GM12878 (cell line): Measurements from ENCODE around the gene FAM167B. TPM values are rescaled to one million over a fixed set of nuclear protein-coding genes. Genes with fewer than 3 reads are reported as not detected.

Source experiments
- ATAC-seq: fragments of 200-7000 bp; cut with Tn5 transposase; 3 replicates; pipeline ENCODE4 v1.9.1; 2020; ENCODE audit warnings: mild to moderate bottlenecking, moderate library complexity
- BruUV-seq: library from RNA; stranded (reverse); fragments of 400-500 nt; replicated peaks from 2 replicates; lab custom pipeline; 2021; lab: Mats Ljungman, UMichigan
- CTCF ChIA-PET: fragments of 300-600 bp; sonication (Branson Sonifier 250); formaldehyde crosslinking; extraction: SDS; loops from one replicate; lab custom pipeline; 2021; ENCODE audit warnings: inconsistent platforms; lab: Yijun Ruan, JAX
- POLR2A ChIA-PET: fragments of 350-600 bp; formaldehyde crosslinking; extraction: SDS; loops from one replicate; lab custom pipeline; 2021; ENCODE audit warnings: inconsistent platforms; lab: Charles Lee
- RAD21 ChIA-PET: fragments of 300-600 bp; sonication (Branson Sonifier 250); formaldehyde crosslinking; loops from one replicate; lab custom pipeline; 2023; ENCODE audit warnings: antibody characterized with exemption; ENCODE audit not compliant: unreplicated experiment; lab: Charles Lee
- SMC1A ChIA-PET: fragments of 300-600 bp; sonication (Branson Sonifier 250); formaldehyde crosslinking; loops from one replicate; lab custom pipeline; 2023; ENCODE audit not compliant: unreplicated experiment, uncharacterized antibody; lab: Charles Lee
- DNase-seq: peaks from one replicate; pipeline ENCODE4 v3.0.0-alpha.2; 2011; ENCODE audit warnings: low read depth, low spot score
- FAIRE-seq: peaks from 3 replicates; lab custom pipeline; 2011; peaks lifted over from hg19 to GRCh38; lab: Jason Lieb, UNC
- H2AFZ ChIP-seq: 2 replicates; pipeline ENCODE4 v1.6.0; 2011; ENCODE audit warnings: low read depth, low read length, control low read depth; ENCODE audit not compliant: control insufficient read depth
- H3K27ac ChIP-seq: 2 replicates; pipeline ENCODE4 v1.5.1; 2011; ENCODE audit warnings: control low read depth; ENCODE audit not compliant: control insufficient read depth, insufficient read depth
- H3K27me3 ChIP-seq, 2 experiments: replicated peaks in 1 of 2; 2 replicates each; pipeline versions ENCODE4 v1.6.0 to v1.6.1; 2011; ENCODE audit warnings: low read length in 1 of 2; ENCODE audit not compliant: control insufficient read depth in 2 of 2, insufficient read depth in 2 of 2
- H3K36me3 ChIP-seq, 2 experiments: 2 replicates each; pipeline ENCODE4 v1.5.1; 2011; ENCODE audit warnings: low read length in 1 of 2; ENCODE audit not compliant: control insufficient read depth in 2 of 2, insufficient read depth in 2 of 2
- H3K4me1 ChIP-seq: 2 replicates; pipeline ENCODE4 v1.6.1; 2011; ENCODE audit warnings: mild to moderate bottlenecking, low read length, moderate library complexity, mixed read lengths; ENCODE audit not compliant: control insufficient read depth, insufficient read depth
- H3K4me2 ChIP-seq: 2 replicates; pipeline ENCODE4 v1.6.0; 2011; ENCODE audit warnings: control low read depth; ENCODE audit not compliant: control insufficient read depth, insufficient read depth
- H3K4me3 ChIP-seq: fragments of 200-600 bp; sonication (generic); 2 replicates; pipeline ENCODE4 v1.5.1; 2016
- H3K79me2 ChIP-seq: 2 replicates; pipeline ENCODE4 v1.6.0; 2011; ENCODE audit warnings: low read length; ENCODE audit not compliant: control insufficient read depth, insufficient read depth
- H3K9ac ChIP-seq: 2 replicates; pipeline ENCODE4 v1.8.0; 2011; ENCODE audit warnings: low read length, control low read depth, mixed read lengths; ENCODE audit not compliant: control insufficient read depth, insufficient read depth
- H3K9me3 ChIP-seq: replicated peaks from 3 replicates; pipeline ENCODE4 v1.5.1; 2011; ENCODE audit warnings: mild to moderate bottlenecking, low read length; ENCODE audit not compliant: control insufficient read depth, insufficient read depth
- H4K20me1 ChIP-seq: 2 replicates; pipeline ENCODE4 v1.6.0; 2011; ENCODE audit not compliant: control insufficient read depth, insufficient read depth
- CHD1 ChIP-seq: IDR thresholded peaks from 2 replicates; pipeline ENCODE4 v1.6.1; 2012; ENCODE audit warnings: low read depth, low read length, improper control_type of control experiment
- DPF2 ChIP-seq: fragments of 450-650 bp; IDR thresholded peaks from 2 replicates; pipeline ENCODE4 v1.6.1; 2017; ENCODE audit warnings: mild to moderate bottlenecking
- GABPA ChIP-seq: IDR thresholded peaks from 2 replicates; pipeline ENCODE4 v1.6.1; 2014; ENCODE audit warnings: antibody characterized with exemption, low read depth, mild to moderate bottlenecking, inconsistent platforms
- HDAC2 ChIP-seq: fragments of 200-600 bp; sonication (generic); IDR thresholded peaks from 2 replicates; pipeline ENCODE4 v1.6.1; 2017
- HDAC6 ChIP-seq: fragments of 200-600 bp; sonication (generic); IDR thresholded peaks from one replicate; pipeline ENCODE4 v1.8.0; 2017; ENCODE audit warnings: antibody characterized with exemption; ENCODE audit not compliant: unreplicated experiment
- HDGF ChIP-seq: fragments of 450-650 bp; IDR thresholded peaks from 2 replicates; pipeline ENCODE4 v1.6.1; 2016; ENCODE audit warnings: antibody characterized with exemption
- KLF5 ChIP-seq: fragments of 450-650 bp; IDR thresholded peaks from 2 replicates; pipeline ENCODE4 v1.6.1; 2014; ENCODE audit warnings: mild to moderate bottlenecking; ENCODE audit not compliant: partially characterized antibody
- NFIC ChIP-seq: IDR thresholded peaks from 2 replicates; pipeline ENCODE4 v1.6.1; 2012; ENCODE audit warnings: low read depth, mild to moderate bottlenecking, inconsistent platforms, low read length, moderate library complexity
- PAX8 ChIP-seq: fragments of 450-650 bp; IDR thresholded peaks from 2 replicates; pipeline ENCODE4 v1.6.1; 2017; ENCODE audit warnings: mild to moderate bottlenecking, moderate library complexity
- POLR2A ChIP-seq: IDR thresholded peaks from 2 replicates; pipeline ENCODE4 v1.6.1; 2011; ENCODE audit warnings: low read depth, mild to moderate bottlenecking, low read length
- RAD51 ChIP-seq: fragments of 450-650 bp; IDR thresholded peaks from 2 replicates; pipeline ENCODE4 v1.6.1; 2016; ENCODE audit warnings: moderate library complexity, mild to moderate bottlenecking, inconsistent platforms
- RUNX3 ChIP-seq: IDR thresholded peaks from 2 replicates; pipeline ENCODE4 v1.6.1; 2012; ENCODE audit warnings: low read length, inconsistent platforms
- SMAD1 ChIP-seq: fragments of 450-650 bp; IDR thresholded peaks from 2 replicates; pipeline ENCODE4 v1.6.1; 2018; ENCODE audit warnings: mild to moderate bottlenecking, low read depth; ENCODE audit not compliant: partially characterized antibody
- STAT3 ChIP-seq: IDR thresholded peaks from 2 replicates; pipeline ENCODE4 v1.6.1; 2011; ENCODE audit warnings: low read depth, low read length, improper control_type of control experiment
- TARDBP ChIP-seq: IDR thresholded peaks from 2 replicates; pipeline ENCODE4 v1.6.1; 2016; ENCODE audit warnings: borderline replicate concordance
- TBL1XR1 ChIP-seq: IDR thresholded peaks from 2 replicates; pipeline ENCODE4 v1.6.1; 2012; ENCODE audit warnings: low read depth, low read length, improper control_type of control experiment
- USF1 ChIP-seq: IDR thresholded peaks from 2 replicates; pipeline ENCODE4 v1.6.1; 2011; ENCODE audit warnings: borderline replicate concordance, low read depth, mild to moderate bottlenecking, moderate library complexity, mixed read lengths, low read length; ENCODE audit not compliant: insufficient read depth; ENCODE audit errors: extremely low read length
- YBX1 ChIP-seq: fragments of 450-650 bp; IDR thresholded peaks from 2 replicates; pipeline ENCODE4 v1.6.1; 2016; ENCODE audit warnings: antibody characterized with exemption
- ZBED1 ChIP-seq: IDR thresholded peaks from 2 replicates; pipeline ENCODE4 v1.6.1; 2016; ENCODE audit warnings: borderline replicate concordance
- ZBTB11 ChIP-seq: fragments of 450-650 bp; formaldehyde crosslinking; IDR thresholded peaks from 2 replicates; pipeline ENCODE4 v1.5.0; 2022; ENCODE audit warnings: mild to moderate bottlenecking, missing genetic modification characterization
- WGBS: methylation state at CpG from one replicate; pipeline ENCODE4 v1.1.6; 2016; ENCODE audit warnings: low lambda C conversion rate; ENCODE audit not compliant: insufficient replicate concordance, insufficient coverage; ENCODE audit errors: missing lambda C conversion rate; 5-methylcytosine and 5-hydroxymethylcytosine counted together
- in situ Hi-C: fragments of 300-500 bp; cut with MboI; formaldehyde crosslinking; loops from 9 replicates; pipeline ENCODE4 v1.14.3; 2018; ENCODE audit warnings: mixed read lengths
- intact Hi-C: fragments of 100-400 bp; cut with micrococcal nuclease; formaldehyde crosslinking; loops from one replicate; pipeline ENCODE4 v1.14.2; 2022; ENCODE audit not compliant: unreplicated experiment
- polyA plus RNA-seq, 11 experiments: library from polyadenylated mRNA; depleted of rRNA in 4 of 11; unstranded in 6 of 11; stranded (reverse) in 5 of 11; fragments of >200 nt; fragmentation: Nextera tagmentation in 4 of 11; fragmentation: Illumina TruSeq in 1 of 11; extraction: Ambion mirVana in 4 of 11; extraction: Trizol in 1 of 11; gene quantifications; 1 replicate in 1 of 11; 2 replicates in 10 of 11; pipeline versions ENCODE4 v1.2.1 to v1.2.3, GENCODE V29; 2011 to 2016; ENCODE audit warnings: inconsistent platforms in 2 of 11, missing spikeins in 2 of 11, low read depth in 1 of 11
- total RNA-seq, 4 experiments: library from RNA; depleted of rRNA in 3 of 4; stranded (reverse); fragments of >200 nt in 3 of 4; fragmentation: Illumina TruSeq in 1 of 4; extraction: Trizol in 1 of 4; gene quantifications; 2 replicates each; pipeline versions ENCODE4 v1.2.1 to v1.2.3, GENCODE V29; 2013 to 2021

The FAM167B gene
- total and polyA plus RNA-seq, 10 of the 15 experiments (the other 5 are each of a cell fraction or from before 2014, with no cell fraction given), result 0.07 to 1.2 (median 0.36) TPM; not detected in 2

DNA sequence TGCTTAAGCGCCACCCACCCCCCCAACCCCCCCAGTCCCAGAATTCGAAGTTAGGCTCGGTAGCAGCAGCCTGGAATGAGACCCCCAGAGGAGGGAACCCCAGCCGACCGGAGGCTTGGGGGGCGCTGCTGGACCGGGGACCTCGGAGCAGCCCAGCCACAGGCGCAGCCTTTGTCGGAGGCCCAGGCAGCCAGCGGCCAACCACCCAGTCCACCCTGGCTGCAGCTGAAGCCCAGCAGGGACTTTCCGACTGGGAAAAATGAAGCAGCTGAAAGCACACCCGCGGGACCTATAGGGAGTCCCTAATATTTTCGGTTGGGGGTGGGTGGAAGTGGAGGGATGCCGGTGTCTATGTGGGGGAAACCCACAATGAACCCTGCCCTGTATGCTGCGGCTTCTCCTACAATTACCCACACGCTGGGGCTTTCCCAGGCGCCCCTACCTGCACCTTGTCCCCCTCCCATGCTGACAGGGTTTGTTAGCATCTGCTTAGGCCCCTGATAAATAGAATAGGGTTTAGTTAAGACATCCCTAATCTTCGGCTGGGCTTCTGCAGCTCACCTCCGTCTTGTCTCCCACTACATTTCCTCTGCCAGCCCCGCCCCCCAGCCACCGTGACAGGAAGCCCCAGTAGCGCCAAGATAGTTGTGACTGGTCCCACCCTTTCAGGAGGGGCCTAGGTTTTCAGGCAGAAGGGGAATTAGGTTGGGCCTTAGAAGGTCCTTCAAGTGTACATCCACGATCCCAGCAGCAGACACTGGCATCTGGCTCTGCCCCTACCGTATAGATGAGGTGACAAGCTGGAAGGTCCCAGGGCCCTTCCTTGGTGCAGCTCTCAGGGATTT lies 45.8 kb upstream of the FAM167B start:
- Histone ChIP-seq H3K27me3 (no peaks in the 10 kb centered on the region), H2AFZ (peak overlapping the region; percentile 71), H3K36me3 (peaks cover 8 to 11% of the 10 kb centered on the region in 2 experiments), H3K27ac (peak overlapping the region; percentile 89), H3K4me3 (peak overlapping the region; percentile 90), H3K9ac (peak overlapping the region; percentile 82), H4K20me1 (no peaks in the 10 kb centered on the region), H3K4me1 (peaks cover 17% of the 10 kb centered on the region), H3K4me2 (peak overlapping the region; percentile 88), H3K9me3 (no peaks in the 10 kb centered on the region), H3K79me2 (peaks cover 23% of the 10 kb centered on the region)
- in situ Hi-C loops (no loop called here), intact Hi-C loops (loop anchor here (2.0 to 5.0 kb wide), 3 partner anchors 20 to 211 kb away; no protein-coding TSS in a partner anchor)
- peak; percentile 72 for ATAC-seq
- peak; percentile 50 for DNase-seq
- ChIA-PET SMC1A (interaction anchor here (0.6 to 2.4 kb wide), 14 partner anchors 9 to 128 kb away, joined by 3 to 26 read pairs (median 4); partner anchors contain the start of genes TMEM39B and TXLNA), POLR2A (interaction anchor here (0.5 to 2.8 kb wide), 17 partner anchors 10 to 278 kb away, joined by 3 to 25 read pairs (median 5); partner anchors contain the start of genes HDAC1, KPNA6, MARCKSL1 and PTP4A2), CTCF (interaction anchor here (0.8 to 3.7 kb wide), 13 partner anchors 9 to 197 kb away, joined by 3 to 27 read pairs (median 4); partner anchors contain the start of genes KPNA6, MARCKSL1, TMEM39B and TXLNA), RAD21 (interaction anchor here (0.6 to 4.2 kb wide), 14 partner anchors 10 to 193 kb away, joined by 3 to 22 read pairs (median 3); partner anchors contain the start of genes BSDC1, KPNA6, TMEM39B and TXLNA)
- no TSS peak for BruUV-seq
- under 1% methylated on average over 26 of the region's 26 CpGs for WGBS
- FAIRE-seq, result peak; percentile 80
- TF ChIP-seq TBL1XR1, result peak; percentile 58
- TF ChIP-seq GABPA, result no peak
- TF ChIP-seq SMAD1, result peak; percentile 36
- no peak for TF ChIP-seq STAT3
- TF ChIP-seq PAX8, result no peak
- TF ChIP-seq TARDBP, result no peak
- no peak for TF ChIP-seq HDAC6
- TF ChIP-seq USF1, result no peak
- peak; percentile 70; the same call in 1 of the 2 replicates for TF ChIP-seq NFIC
- 0 out of 2 replicates have a peak, but pooled peaks have one; percentile 18 for TF ChIP-seq RAD51
- 0 out of 2 replicates have a peak, but pooled peaks have one; percentile 33 for TF ChIP-seq ZBED1
- TF ChIP-seq RUNX3, result peak; percentile 90
- TF ChIP-seq HDGF, result 0 out of 2 replicates have a peak, but pooled peaks have one; percentile 36
- TF ChIP-seq POLR2A, result peak; percentile 67
- TF ChIP-seq KLF5, result no peak
- no peak for TF ChIP-seq HDAC2
- TF ChIP-seq DPF2, result peak; percentile 60; the same call in 1 of the 2 replicates
- no peak for TF ChIP-seq ZBTB11 (CRISPR knock-in tag)
- TF ChIP-seq CHD1, result no peak
- TF ChIP-seq YBX1, result no peak
